ENCODE results near the gene SMAD7.
A peak's percentile ranks its signal among the peaks of the same experiment; 100 is the strongest.

Gene SMAD7

GRCh38 chr18:48889115-48889941 is 61.4 kb downstream of the SMAD7 start:
- peak; percentile 85 for DNase-seq
- H3K27ac ChIP-seq = peak overlapping the region; percentile 55
- no peaks in the 10 kb centered on the region for H3K27me3 ChIP-seq (ENCODE audit: insufficient read depth, low read depth, severe bottlenecking)
- TF ChIP-seq, protein P1, sequence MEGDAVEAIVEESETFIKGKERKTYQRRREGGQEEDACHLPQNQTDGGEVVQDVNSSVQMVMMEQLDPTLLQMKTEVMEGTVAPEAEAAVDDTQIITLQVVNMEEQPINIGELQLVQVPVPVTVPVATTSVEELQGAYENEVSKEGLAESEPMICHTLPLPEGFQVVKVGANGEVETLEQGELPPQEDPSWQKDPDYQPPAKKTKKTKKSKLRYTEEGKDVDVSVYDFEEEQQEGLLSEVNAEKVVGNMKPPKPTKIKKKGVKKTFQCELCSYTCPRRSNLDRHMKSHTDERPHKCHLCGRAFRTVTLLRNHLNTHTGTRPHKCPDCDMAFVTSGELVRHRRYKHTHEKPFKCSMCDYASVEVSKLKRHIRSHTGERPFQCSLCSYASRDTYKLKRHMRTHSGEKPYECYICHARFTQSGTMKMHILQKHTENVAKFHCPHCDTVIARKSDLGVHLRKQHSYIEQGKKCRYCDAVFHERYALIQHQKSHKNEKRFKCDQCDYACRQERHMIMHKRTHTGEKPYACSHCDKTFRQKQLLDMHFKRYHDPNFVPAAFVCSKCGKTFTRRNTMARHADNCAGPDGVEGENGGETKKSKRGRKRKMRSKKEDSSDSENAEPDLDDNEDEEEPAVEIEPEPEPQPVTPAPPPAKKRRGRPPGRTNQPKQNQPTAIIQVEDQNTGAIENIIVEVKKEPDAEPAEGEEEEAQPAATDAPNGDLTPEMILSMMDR (IDR thresholded peaks at IDR 0.05; ENCODE audit: low read depth, low read length) = no peak
- H3K36me3 ChIP-seq = no peaks in the 10 kb centered on the region
- no peaks in the 10 kb centered on the region for H3K9me3 ChIP-seq (ENCODE audit: severe bottlenecking)
- no peak overlapping the region for H3K4me3 ChIP-seq (ENCODE audit: low read depth, low read length)

DNA sequence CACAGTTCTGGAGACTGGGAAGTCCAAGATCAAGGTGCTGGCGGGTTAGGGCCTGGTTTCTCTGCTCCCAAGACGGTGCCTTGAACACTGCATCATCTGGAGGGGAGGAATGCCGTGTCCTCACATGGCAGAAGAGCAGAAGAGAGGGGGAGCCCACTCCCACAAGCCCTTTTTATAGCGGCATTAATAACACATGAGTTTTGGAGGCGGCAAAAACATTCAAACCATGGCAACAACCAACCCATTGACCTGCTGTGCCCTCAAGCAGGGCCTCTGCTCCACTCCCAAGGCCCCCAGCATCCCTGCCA is 62.0 kb downstream of the SMAD7 start:
- H3K27ac ChIP-seq = peak overlapping the region; percentile 55
- H3K36me3 ChIP-seq = no peaks in the 10 kb centered on the region
- H3K27me3 ChIP-seq (ENCODE audit: insufficient read depth, low read depth, severe bottlenecking) = no peaks in the 10 kb centered on the region
- H3K9me3 ChIP-seq (ENCODE audit: severe bottlenecking) = no peaks in the 10 kb centered on the region
- H3K4me3 ChIP-seq (ENCODE audit: low read depth, low read length) = no peak overlapping the region
- DNase-seq = no peak
- TF ChIP-seq, protein P1 (IDR thresholded peaks at IDR 0.05; ENCODE audit: low read depth, low read length) = no peak

- Histone ChIP-seq H3K9me3 (ENCODE audit: severe bottlenecking) (no peaks in the 10 kb centered on the region), H3K36me3 (no peaks in the 10 kb centered on the region), H3K27ac (peak overlapping the region; percentile 55), H3K4me3 (ENCODE audit: low read depth, low read length) (no peak overlapping the region), H3K27me3 (ENCODE audit: insufficient read depth, low read depth, severe bottlenecking) (no peaks in the 10 kb centered on the region)
- DNase-seq = peak; percentile 81
- TF ChIP-seq, protein P1 (IDR thresholded peaks at IDR 0.05; ENCODE audit: low read depth, low read length) = peak; percentile 76
These were observed 62.6 kb downstream of the SMAD7 start for GRCh38 chr18:48887905-48888772.

GRCh38 chr18:48887294-48887904 is 63.4 kb downstream of the SMAD7 start:
- TF ChIP-seq, protein P1 (IDR thresholded peaks at IDR 0.05; ENCODE audit: low read depth, low read length) = no peak
- H3K27me3 ChIP-seq (ENCODE audit: insufficient read depth, low read depth, severe bottlenecking) = no peaks in the 10 kb centered on the region
- DNase-seq = peak; percentile 47
- no peak overlapping the region for H3K4me3 ChIP-seq (ENCODE audit: low read depth, low read length)
- peaks cover 7% of the 10 kb centered on the region for H3K9me3 ChIP-seq (ENCODE audit: severe bottlenecking)
- peak overlapping the region; percentile 55 for H3K27ac ChIP-seq
- no peaks in the 10 kb centered on the region for H3K36me3 ChIP-seq

DNA sequence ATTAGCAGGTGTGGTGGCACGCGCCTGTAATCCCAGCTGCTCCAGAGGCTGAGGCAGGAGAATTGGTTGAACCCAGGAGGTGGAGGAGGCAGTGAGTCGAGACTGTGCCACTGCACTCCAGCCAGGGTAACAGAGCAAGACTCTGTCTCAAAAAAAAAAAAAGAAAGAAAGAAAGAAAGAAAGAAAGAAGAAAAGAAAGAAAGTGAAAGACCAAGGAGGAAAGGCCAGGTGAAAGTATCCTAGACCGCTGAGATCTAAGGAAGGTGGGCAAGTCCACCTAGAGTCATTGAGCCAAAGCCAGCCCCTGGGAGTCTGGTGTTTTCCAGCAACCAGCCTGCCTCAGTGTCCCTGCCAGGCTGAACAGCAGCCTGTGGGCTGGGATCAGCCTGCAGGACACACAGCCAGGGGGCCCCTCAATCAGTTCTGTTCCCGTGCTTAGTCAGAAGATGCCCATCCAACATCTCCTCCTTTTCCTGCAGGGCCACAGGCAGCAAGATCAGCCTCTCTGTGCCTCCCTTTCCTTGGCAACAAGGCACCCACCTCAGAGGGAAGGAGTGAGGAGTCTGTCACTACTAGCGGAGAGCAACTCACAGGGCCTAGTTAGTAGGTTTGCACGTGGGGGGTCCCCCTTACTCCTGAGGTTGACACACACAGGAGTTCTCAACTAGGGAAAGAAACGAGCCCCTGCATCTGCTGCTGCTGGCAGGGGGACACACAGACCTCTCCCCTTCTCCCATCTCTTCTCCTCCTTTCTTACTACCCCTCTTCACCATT is 64.1 kb downstream of the SMAD7 start:
- Histone ChIP-seq H3K4me3 (ENCODE audit: low read depth, low read length) (no peak overlapping the region), H3K36me3 (no peaks in the 10 kb centered on the region), H3K9me3 (ENCODE audit: severe bottlenecking) (peaks cover 14% of the 10 kb centered on the region), H3K27ac (no peak overlapping the region), H3K27me3 (ENCODE audit: insufficient read depth, low read depth, severe bottlenecking) (no peaks in the 10 kb centered on the region)
- TF ChIP-seq, protein P1 (IDR thresholded peaks at IDR 0.05; ENCODE audit: low read depth, low read length) = no peak
- no peak for DNase-seq

All from WERI-Rb-1 (cell line).